GM18861 (cell line): ENCODE results near the gene SLITRK6.
A peak's percentile ranks its signal among the peaks of the same experiment; 100 is the strongest.
"Not testable (repeated sequence)": the region's sequence is repeated elsewhere in the genome, so short reads cannot be mapped to it uniquely, and the experiment has no call there.

Experiments used
- ATAC-seq: cut with Tn5 transposase; IDR thresholded peaks from one replicate; pipeline ENCODE4 v1.9.1; 2021; ENCODE audit not compliant: unreplicated experiment

The SLITRK6 gene, protein sequence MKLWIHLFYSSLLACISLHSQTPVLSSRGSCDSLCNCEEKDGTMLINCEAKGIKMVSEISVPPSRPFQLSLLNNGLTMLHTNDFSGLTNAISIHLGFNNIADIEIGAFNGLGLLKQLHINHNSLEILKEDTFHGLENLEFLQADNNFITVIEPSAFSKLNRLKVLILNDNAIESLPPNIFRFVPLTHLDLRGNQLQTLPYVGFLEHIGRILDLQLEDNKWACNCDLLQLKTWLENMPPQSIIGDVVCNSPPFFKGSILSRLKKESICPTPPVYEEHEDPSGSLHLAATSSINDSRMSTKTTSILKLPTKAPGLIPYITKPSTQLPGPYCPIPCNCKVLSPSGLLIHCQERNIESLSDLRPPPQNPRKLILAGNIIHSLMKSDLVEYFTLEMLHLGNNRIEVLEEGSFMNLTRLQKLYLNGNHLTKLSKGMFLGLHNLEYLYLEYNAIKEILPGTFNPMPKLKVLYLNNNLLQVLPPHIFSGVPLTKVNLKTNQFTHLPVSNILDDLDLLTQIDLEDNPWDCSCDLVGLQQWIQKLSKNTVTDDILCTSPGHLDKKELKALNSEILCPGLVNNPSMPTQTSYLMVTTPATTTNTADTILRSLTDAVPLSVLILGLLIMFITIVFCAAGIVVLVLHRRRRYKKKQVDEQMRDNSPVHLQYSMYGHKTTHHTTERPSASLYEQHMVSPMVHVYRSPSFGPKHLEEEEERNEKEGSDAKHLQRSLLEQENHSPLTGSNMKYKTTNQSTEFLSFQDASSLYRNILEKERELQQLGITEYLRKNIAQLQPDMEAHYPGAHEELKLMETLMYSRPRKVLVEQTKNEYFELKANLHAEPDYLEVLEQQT

GRCh38 chr13:85799097-85799582 lies at the start of gene SLITRK6:
Gene SLITRK6 (minus strand): TSS chr13:85799419. CDS start chr13:85796508, 2,911 bp downstream.
- no peak for ATAC-seq

GRCh38 chr13:85847012-85847411 lies 47.8 kb upstream of the SLITRK6 start:
- no peak for ATAC-seq

- no peak for ATAC-seq
These were observed 42.2 kb upstream of the SLITRK6 start for GRCh38 chr13:85841427-85841826.

- no peak for ATAC-seq
These were observed 34.7 kb upstream of the SLITRK6 start for GRCh38 chr13:85833921-85834320.

DNA sequence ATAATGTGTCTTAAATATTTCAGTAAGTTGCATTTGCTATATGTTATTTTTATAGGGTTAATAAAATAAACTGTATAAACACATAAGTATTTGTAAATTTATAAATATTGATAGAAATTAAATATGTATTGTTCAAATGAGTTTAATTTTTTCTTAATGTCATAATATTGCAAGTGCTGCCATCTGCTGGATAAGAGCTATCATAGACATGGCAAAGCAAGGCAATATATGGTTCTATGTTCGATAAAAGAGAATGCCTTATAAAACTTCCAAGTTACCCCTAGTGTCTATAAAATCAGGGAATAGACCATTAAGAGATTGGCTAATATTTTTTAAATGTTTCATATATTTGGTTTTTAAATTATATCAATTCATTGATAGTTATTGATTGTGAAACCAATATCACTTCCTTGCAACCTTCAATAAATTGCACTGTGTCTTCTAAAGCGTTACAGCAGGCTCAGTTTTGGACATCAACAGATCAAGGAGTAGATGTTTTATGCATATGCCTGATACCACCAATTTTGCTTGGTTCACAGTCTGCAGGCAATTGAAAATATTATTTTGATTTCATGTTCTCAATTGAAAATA lies 29.0 kb upstream of the SLITRK6 start:
- peak; percentile 47 for ATAC-seq

DNA sequence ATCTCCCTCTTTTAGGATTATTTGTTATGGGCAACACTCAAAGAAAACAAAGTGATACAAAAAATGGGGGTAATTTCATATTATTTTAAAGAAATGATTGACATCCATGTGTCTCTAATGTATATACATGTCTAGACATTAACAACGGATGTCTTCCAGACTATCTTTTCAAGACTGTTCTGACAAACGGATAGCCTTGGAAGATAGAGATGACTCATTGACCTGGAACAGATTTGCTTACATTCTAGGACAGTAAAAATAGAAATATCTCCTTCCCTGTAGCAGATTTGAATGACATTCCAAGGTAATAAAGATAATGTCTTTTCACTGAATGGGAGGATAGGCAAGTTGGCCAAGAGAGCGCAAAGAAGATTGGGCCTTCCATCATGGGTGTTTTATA lies 26.2 kb upstream of the SLITRK6 start:
- ATAC-seq = no peak

- no peak for ATAC-seq
These were observed 24.6 kb upstream of the SLITRK6 start for GRCh38 chr13:85823832-85824231.

DNA sequence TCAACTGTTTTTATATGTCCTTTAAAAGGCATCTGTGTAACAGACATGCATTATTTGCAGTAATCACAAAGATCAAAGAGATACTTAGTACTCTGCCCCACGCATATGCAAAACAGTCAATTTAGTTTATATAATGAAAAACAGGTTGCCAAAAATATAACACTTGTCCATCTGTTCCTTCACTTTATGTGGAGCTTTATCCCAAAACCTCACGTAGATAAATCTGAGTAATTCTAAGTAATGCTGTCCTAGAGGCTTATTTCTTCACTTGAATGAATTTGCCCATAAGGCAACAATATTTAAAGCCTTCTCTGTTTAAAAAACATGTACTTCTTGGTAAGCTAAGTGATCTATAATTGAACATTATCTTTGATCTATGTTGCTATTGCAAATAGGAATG lies 20.3 kb upstream of the SLITRK6 start:
- no peak for ATAC-seq

- no peak for ATAC-seq
These were observed 17.2 kb upstream of the SLITRK6 start for GRCh38 chr13:85816413-85816812.

DNA sequence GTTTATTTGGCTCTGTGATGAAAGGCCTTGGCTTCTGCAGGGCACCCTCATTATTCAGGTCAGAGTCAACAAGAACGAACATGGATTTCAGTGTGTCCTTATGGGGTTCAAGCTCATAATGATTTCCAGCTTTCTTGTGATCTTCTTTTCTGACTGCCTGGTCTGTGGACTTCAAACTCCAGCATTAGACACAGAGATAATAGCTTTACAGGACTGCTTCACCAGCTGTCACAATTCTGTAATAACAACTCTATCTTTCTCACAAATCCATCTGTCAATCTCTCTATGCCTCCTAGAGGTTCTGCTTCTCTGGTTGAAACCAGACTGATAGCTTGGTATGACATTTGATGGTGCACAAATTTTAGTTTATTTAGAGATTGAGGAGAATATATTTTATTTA lies 13.1 kb upstream of the SLITRK6 start:
- ATAC-seq = no peak

- no peak for ATAC-seq
These were observed 9.6 kb upstream of the SLITRK6 start for GRCh38 chr13:85808811-85809210.

GRCh38 chr13:85806553-85807175 lies 7.4 kb upstream of the SLITRK6 start:
- peak; percentile 76 for ATAC-seq

GRCh38 chr13:85798556-85798955 lies 663 bp downstream of the SLITRK6 start:
- no peak for ATAC-seq

DNA sequence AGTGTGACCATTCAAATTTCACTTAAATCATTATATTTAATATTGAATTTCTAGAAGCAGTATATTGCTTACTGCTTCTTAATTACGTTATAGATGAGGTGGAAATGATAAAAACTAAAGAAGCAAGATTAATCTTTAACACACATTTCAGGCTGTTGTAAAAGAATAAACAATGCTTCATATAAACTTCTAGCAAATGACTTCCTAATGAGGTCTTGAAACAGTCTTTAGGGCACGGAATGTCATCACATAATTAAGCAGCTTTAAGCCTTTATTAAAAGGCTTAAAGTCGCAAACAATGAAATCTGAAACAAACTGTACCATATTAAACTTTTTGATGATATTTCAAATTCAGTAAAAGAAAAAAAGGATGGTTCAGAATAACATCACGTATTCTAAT lies 1.9 kb downstream of the SLITRK6 start:
- ATAC-seq = no peak

- no peak for ATAC-seq
These were observed 14.0 kb downstream of the SLITRK6 start for GRCh38 chr13:85785205-85785604.

- ATAC-seq = no peak
These were observed 26.9 kb downstream of the SLITRK6 start for GRCh38 chr13:85772367-85772766.

- no peak for ATAC-seq
These were observed 27.4 kb downstream of the SLITRK6 start for GRCh38 chr13:85771856-85772255.

DNA sequence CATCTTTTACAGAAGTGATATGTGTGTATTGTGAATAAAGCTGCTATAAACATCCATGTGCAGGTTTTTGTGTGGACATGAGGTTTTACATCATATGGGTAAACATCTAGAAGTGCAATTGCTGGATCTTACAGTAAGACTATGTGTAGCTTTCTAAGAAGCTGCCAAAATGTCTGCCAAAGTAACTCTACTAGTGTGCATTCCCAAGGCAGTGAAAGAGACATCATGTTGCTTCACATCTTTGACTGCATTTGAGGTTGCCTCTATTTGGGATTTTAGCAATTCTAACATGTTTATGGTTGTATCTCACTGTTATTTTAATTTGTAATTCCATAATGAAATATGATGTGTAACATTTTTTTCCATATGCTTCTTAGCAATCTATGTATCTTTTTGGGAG lies 30.3 kb downstream of the SLITRK6 start:
- ATAC-seq = no peak

DNA sequence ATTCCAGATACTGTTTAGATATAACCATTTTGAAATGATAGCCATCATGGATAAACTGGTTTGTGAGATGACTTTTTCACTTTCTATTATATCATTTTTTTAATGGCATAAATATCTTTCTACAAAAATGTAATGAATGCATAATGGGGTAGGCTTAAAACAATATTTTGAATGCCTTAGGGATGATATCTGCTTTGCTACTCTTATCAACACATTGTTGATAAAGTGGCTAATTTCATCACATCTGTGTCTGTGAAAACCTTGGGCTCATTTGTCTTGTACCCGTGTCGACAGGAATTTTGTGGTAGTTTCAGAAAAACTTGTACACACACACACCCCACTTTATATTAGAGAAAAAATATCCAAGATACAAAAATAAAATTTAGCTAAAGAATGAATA lies 44.1 kb downstream of the SLITRK6 start:
- ATAC-seq = no peak

- ATAC-seq = not testable (repeated sequence)
These were observed 55.9 kb downstream of the SLITRK6 start for GRCh38 chr13:85743201-85743770.
